Stomach (tissue), 9 donors: ENCODE data around the gene LORICRIN. TPM values are rescaled to one million over a fixed set of nuclear protein-coding genes. Genes with fewer than 3 reads are reported as not detected.

Experiments
- DNase-seq, 2 donors: peaks; one replicate each; pipeline versions ENCODE4 v3.0.0 to v3.0.0-alpha.2; 2013 to 2019
- H3K27ac ChIP-seq, 5 donors: fragments of 200-600 bp in 4 of 5; sonication (generic) in 4 of 5; one replicate each; pipeline ENCODE4 v1.5.1; 2013 to 2019; ENCODE audit warnings: mild to moderate bottlenecking in 1 of 5, moderate library complexity in 1 of 5
- H3K27me3 ChIP-seq, 3 donors: fragments of 200-600 bp; sonication (generic); one replicate each; pipeline ENCODE4 v1.5.1; 2017 to 2019; ENCODE audit warnings: mixed run types in 1 of 3
- H3K36me3 ChIP-seq, 4 donors: fragments of 200-600 bp; sonication (generic); 1 replicate in 3 of 4; 2 replicates in 1 of 4; pipeline ENCODE4 v1.5.1; 2016 to 2019
- H3K4me1 ChIP-seq, 4 donors: fragments of 200-600 bp; sonication (generic); one replicate each; pipeline ENCODE4 v1.5.1; 2016 to 2019
- H3K4me3 ChIP-seq, 4 donors: fragments of 200-600 bp; sonication (generic) in 3 of 4; one replicate each; pipeline ENCODE4 v1.5.1; 2016 to 2019; ENCODE audit warnings: mild to moderate bottlenecking in 1 of 4
- H3K9me3 ChIP-seq, 4 donors: fragments of 200-600 bp; sonication (generic); one replicate each; pipeline ENCODE4 v1.5.1; 2016 to 2019
- CTCF ChIP-seq, 7 experiments: fragments of 450-650 bp in 4 of 7; fragments of 200-600 bp in 3 of 7; sonication (generic) in 3 of 7; IDR thresholded peaks; one replicate each; pipeline ENCODE4 v1.5.1; 2016 to 2019; ENCODE audit warnings: antibody characterized with exemption in 7 of 7, control low read depth in 2 of 7, mild to moderate bottlenecking in 1 of 7
- EP300 ChIP-seq: sonication (generic); formaldehyde crosslinking; IDR thresholded peaks from one replicate; pipeline ENCODE4 v1.6.1; 2017; ENCODE audit warnings: antibody characterized with exemption
- POLR2A ChIP-seq, 4 donors: fragments of 450-650 bp; IDR thresholded peaks; one replicate each; pipeline ENCODE4 v1.6.1; 2016; ENCODE audit warnings: antibody characterized with exemption in 4 of 4, control low read depth in 2 of 4, mild to moderate bottlenecking in 1 of 4, moderate library complexity in 1 of 4
- POLR2AphosphoS5 ChIP-seq, 3 donors: sonication (generic); formaldehyde crosslinking; IDR thresholded peaks; one replicate each; pipeline ENCODE4 v1.6.1; 2016; ENCODE audit warnings: antibody characterized with exemption in 3 of 3
- whole genome bisulfite sequencing, 5 donors: extraction: QIAGEN DNeasy Blood & Tissue Kit in 3 of 5; methylation state at CpG; one replicate each; pipeline versions ENCODE4 v1.1.5 to v1.1.7; 2013 to 2018; 5-methylcytosine and 5-hydroxymethylcytosine counted together
- intact Hi-C: fragments of 100-400 bp; cut with DNase I; formaldehyde crosslinking; loops from one replicate; pipeline ENCODE4 v1.15.1; 2023; ENCODE audit warnings: low total_unique reads
- polyA plus RNA-seq, 3 donors: library from polyadenylated mRNA; stranded (reverse); fragments of 200-250 nt; gene quantifications; one replicate each; pipeline ENCODE4 v1.2.3, GENCODE V29; 2013
- total RNA-seq, 5 donors: library from RNA; depleted of rRNA; stranded (reverse); fragments of >200 nt; gene quantifications; one replicate each; pipeline versions ENCODE4 v1.1.0 to v1.2.3, GENCODE V29; 2014 to 2016
- donor health status: healthy with polysubstance abuse.
- donor health status: Bipolar disorder and iron deficiency.
- donor health status: healthy.

LORICRIN gene
- total and polyA plus RNA-seq, 8 donors, result not detected

DNA sequence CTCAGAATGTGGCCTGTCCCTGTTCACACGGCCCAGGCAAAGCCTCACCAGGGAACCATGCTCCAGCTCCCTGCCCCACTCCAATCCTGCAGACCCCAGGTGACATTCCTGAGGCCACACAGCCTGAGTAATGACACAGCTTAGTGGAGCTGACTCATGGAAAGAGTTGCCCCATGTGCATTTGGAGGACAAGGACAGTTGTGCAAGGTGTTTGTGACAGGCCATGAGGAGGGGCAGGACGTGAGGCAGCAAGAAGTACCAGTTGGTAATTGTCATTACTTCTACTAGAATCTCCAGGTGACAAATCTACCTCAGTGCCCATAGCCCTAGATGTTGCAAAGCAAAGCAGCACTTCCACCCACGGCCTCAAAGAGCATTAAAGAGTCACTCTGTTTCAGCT lies 26.9 kb upstream of the LORICRIN start:
- Histone ChIP-seq H3K4me1 (peaks cover 0 to 30% (median 0%) of the 10 kb centered on the region in 4 donors), H3K27ac (peak overlapping the region in 2 of 5 donors; percentile 25 to 32), H3K27me3 (peaks cover 0 to 14% (median 0%) of the 10 kb centered on the region in 3 donors), H3K4me3 (no peak overlapping the region), H3K9me3 (no peaks in the 10 kb centered on the region), H3K36me3 (no peaks in the 10 kb centered on the region)
- TF ChIP-seq POLR2A (IDR thresholded peaks at IDR 0.05), result no peak
- no peak for TF ChIP-seq EP300
- no peak for TF ChIP-seq POLR2AphosphoS5 (IDR thresholded peaks at IDR 0.05)
- TF ChIP-seq CTCF (IDR thresholded peaks at IDR 0.05), result no peak
- intact Hi-C loops, result no loop called here
- no peak for DNase-seq
- 61 to 82% (median 71%) methylated on average over 3 of the region's 3 CpGs for WGBS, 5 donors

- peaks cover 0 to 6% (median 0%) of the 10 kb centered on the region in 3 donors for H3K27me3 ChIP-seq
- no peaks in the 10 kb centered on the region for H3K36me3 ChIP-seq
- TF ChIP-seq EP300, result no peak
- TF ChIP-seq CTCF (IDR thresholded peaks at IDR 0.05), result no peak
- H3K9me3 ChIP-seq, result no peaks in the 10 kb centered on the region
- 74 to 96% (median 76%) methylated on average over 1 of the region's 1 CpG for WGBS, 5 donors
- DNase-seq, result no peak
- peak overlapping the region in 2 of 5 donors; percentile 25 to 46 for H3K27ac ChIP-seq
- H3K4me3 ChIP-seq, result no peak overlapping the region
- intact Hi-C loops, result no loop called here
- peaks cover 0 to 30% (median 0%) of the 10 kb centered on the region in 4 donors for H3K4me1 ChIP-seq
Observed at GRCh38 chr1:153233448-153233847, 26.0 kb upstream of the LORICRIN start.

GRCh38 chr1:153238527-153238926 lies 21.0 kb upstream of the LORICRIN start:
- TF ChIP-seq CTCF (IDR thresholded peaks at IDR 0.05) (no peak), EP300 (no peak), POLR2A (IDR thresholded peaks at IDR 0.05) (no peak), POLR2AphosphoS5 (IDR thresholded peaks at IDR 0.05) (no peak)
- Histone ChIP-seq H3K9me3 (no peaks in the 10 kb centered on the region), H3K36me3 (no peaks in the 10 kb centered on the region), H3K27me3 (no peaks in the 10 kb centered on the region), H3K4me3 (no peak overlapping the region), H3K27ac (no peak overlapping the region), H3K4me1 (peaks cover 0 to 4% (median 0%) of the 10 kb centered on the region in 4 donors)
- WGBS, 5 donors, result 77 to 90% (median 81%) methylated on average over 2 of the region's 2 CpGs
- intact Hi-C loops, result no loop called here
- peak in 1 of 2 donors; percentile 26 for DNase-seq

DNA sequence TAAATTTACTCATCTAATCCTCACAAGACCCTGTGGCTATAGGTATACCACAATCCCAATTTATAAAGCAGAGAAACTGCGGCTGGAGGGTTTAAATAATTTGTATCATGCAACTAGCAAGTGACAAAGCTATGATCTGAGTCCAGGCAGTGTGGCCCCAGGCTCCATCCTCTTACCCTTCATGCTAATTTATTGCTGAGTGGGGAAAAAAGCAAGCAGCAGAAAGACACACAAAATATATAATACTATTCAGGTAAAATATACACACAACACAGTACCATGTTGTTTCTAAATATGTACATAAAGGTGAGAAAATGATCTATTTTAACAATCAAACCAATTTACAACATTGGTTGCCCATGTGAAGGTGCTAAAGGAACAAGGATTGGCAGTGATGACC lies 17.3 kb upstream of the LORICRIN start:
- Histone ChIP-seq H3K9me3 (no peaks in the 10 kb centered on the region), H3K4me1 (no peaks in the 10 kb centered on the region), H3K27ac (no peak overlapping the region), H3K36me3 (no peaks in the 10 kb centered on the region), H3K27me3 (peaks cover 0 to 7% (median 0%) of the 10 kb centered on the region in 3 donors), H3K4me3 (no peak overlapping the region)
- no peak for TF ChIP-seq EP300
- no peak for TF ChIP-seq POLR2A (IDR thresholded peaks at IDR 0.05)
- TF ChIP-seq POLR2AphosphoS5 (IDR thresholded peaks at IDR 0.05), result no peak
- TF ChIP-seq CTCF (IDR thresholded peaks at IDR 0.05), result no peak
- no peak for DNase-seq
- 80 to 95% (median 89%) methylated on average over 1 of the region's 1 CpG for WGBS, 5 donors
- intact Hi-C loops, result no loop called here
